GM18870 (cell line): ENCODE measurements around the gene AXIN2.
"Not testable (repeated sequence)": the region's sequence is repeated elsewhere in the genome, so short reads cannot be mapped to it uniquely, and the experiment has no call there.

Source experiments
- ATAC-seq: cut with Tn5 transposase; IDR thresholded peaks from one replicate; pipeline ENCODE4 v1.9.1; 2021; ENCODE audit warnings: moderate library complexity; ENCODE audit not compliant: unreplicated experiment

The AXIN2 gene

DNA sequence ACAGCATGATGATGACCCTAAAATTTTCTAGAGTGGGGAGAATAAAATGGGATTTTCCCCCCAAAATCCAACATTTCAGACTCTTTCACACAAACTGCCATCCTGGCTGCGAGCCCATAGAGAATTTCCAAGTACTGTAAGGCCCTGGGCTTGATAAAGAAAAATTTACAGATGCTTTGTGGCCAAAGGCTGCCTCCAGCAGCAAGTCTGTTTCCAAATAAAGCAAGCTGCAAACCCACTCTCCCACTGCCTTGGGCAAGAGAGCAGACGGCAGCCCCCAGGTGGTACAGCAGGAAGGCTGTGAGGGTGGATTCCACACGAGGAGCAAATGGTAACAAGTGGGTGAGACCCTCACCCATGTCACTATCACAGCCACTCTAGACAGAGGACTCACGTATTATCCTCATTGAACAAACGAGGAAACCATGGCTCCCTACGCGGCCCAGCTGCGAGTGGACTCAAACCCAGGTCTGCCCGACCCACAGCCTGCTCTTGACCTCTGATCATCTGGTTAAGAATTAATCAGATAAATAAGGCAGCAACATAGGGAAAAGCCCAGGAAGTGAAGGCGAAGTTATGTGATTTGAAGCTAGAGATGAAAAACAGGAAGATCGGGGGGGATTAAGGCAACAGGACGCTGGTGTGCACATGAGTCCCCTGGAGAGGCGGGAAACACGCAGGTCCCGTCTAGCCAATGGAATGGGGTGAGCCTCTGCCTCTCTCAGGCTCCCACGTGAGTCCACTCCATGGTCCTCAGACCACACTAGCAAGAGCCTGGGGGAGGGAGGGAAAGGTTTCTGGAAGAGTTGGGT, 37.4 kb downstream of the AXIN2 start:
- ATAC-seq: no peak

DNA sequence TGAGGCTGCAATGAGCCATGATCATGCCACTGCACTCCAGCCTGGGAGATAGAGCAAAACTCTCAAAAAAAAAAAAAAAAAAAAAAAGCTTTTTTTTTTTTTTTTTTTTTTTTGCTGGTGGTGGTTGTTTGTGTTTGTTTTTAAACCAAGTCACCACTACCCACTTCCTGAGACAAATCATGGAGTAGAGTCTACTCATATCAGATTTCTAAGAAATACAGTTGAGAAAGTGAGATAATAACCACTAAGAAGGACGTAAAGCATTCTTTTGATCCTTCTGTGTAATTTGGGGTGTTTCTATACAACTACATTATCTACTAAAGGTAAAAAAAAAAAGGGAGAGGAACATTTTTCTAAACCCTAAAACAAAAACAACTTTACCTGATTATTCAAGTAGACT, 38.0 kb downstream of the AXIN2 start:
- no peak for ATAC-seq

GRCh38 chr17:65522751-65523404, 38.6 kb downstream of the AXIN2 start:
- ATAC-seq: no peak

DNA sequence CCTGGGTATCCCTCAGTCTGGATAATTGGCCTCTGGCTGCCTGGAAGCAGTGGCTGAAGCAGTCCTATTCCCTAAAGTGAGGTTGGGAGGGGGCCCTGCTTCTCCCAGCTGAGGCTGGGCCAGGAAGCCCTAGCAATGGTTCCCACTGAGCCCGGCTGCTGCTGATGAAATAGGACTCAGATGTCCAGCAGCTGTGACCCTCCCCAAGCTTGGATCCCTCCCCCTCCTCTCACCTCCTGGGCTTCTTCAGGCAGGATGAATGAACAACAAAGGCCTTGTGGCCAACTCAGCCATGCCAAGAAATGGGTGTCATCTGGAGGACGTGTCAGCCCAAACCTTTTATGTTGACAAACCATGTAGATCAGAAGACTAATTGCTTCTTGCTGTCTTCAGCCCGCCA, 42.0 kb downstream of the AXIN2 start:
- ATAC-seq: no peak

- ATAC-seq: no peak
These were observed 43.2 kb downstream of the AXIN2 start for GRCh38 chr17:65518256-65518655.

GRCh38 chr17:65515959-65516948, 45.2 kb downstream of the AXIN2 start:
- no peak for ATAC-seq

GRCh38 chr17:65515512-65515911, 45.9 kb downstream of the AXIN2 start:
- no peak for ATAC-seq

DNA sequence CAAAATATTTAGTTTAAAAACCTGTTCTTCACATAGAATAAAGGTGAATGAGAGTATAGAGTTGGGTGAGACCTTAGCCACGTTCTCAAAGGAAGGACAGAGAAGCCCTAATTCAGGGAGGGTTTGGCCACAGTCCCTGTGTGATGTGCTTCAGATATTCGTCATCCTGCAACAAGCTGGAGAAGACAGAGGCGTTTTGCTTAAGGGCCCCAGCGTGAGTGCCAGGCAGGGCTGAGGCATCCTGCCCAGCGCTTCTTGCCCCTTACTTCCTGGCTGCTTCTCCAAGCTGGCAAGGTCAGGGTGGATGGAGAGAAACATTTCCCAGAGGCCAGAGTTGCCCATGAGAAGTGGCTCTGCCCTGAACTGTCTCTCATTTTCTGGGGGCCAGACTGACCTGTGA, 46.9 kb downstream of the AXIN2 start:
- no peak for ATAC-seq

DNA sequence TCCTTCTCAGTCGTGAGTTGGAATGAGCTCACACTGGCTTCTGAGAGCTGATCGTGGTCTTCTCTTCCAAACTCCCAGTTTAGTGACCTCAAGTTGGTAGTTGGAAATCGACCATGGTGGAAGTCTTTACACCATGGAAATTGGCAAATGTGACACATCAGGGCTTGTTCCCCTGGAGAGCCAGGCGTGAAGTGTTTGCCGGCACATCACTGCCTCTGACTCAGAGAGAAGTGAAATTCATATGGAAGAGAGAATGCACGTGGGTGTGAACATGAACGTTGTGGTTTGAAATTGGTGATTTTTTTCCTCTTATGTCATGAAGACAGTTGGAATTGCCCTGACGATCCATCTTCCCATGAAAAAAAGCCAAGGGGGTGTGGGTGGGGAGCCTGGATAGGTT, 47.4 kb downstream of the AXIN2 start:
- ATAC-seq: no peak

DNA sequence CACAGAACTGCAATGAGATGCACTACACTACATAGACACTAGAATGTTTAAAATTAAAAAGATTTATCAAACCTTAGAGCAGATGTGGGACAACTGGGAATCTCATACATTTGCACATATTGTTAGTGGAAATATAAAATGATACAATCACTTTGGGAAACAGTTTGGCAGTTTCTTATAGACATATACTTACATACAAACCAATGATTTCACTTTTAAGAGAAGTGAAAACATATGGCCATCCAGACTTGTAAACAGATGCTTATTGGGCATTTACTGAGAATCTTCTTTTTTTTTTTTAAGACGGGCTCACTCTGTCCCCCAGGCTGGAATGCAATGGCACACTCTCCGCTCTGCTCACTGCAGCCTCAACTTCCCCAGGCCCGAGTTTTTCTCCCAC, 50.1 kb downstream of the AXIN2 start:
- ATAC-seq: no peak

DNA sequence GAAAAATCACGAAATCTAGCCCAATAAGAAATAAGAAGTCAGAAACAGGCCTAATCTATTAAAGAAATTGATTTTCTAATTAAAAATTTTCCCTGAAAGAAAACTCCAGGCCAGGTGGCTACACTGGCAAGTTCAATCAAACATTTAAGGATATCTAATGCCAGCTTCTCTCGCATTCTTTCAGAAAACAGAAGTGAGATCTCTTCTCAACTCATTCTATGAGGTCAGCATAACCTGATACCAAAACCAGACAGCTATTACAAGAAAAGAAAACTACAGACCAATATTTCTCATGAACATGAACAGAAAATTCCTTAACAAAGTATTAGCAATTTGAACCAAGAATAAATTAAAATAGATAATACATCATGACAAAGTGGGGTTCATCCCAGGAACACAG, 52.4 kb downstream of the AXIN2 start:
- no peak for ATAC-seq

GRCh38 chr17:65504673-65505072, 56.8 kb downstream of the AXIN2 start:
- not testable (repeated sequence) for ATAC-seq

GRCh38 chr17:65504141-65504540, 57.3 kb downstream of the AXIN2 start:
- no peak for ATAC-seq

GRCh38 chr17:65503557-65503956, 57.9 kb downstream of the AXIN2 start:
- ATAC-seq: no peak

DNA sequence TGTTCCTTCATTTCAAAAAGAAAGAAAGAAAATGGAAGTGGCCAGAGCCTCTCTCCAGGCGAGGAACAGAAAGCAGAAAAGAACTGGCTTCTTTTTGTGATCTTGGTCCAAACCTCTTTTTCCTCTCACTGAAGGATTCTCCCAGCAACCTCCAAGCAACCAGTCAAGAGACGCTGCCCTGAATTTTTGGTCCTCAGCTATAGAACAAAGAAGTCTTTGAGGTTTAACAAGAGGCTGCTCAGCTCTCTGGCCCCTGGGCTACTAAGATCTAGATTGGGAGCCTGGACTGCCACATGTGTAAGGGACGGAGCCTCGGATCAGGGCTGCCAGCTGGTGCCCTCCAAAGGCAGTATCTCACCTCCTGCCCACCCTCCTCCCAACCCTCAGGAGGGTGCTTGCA, 62.6 kb downstream of the AXIN2 start:
- ATAC-seq: no peak

DNA sequence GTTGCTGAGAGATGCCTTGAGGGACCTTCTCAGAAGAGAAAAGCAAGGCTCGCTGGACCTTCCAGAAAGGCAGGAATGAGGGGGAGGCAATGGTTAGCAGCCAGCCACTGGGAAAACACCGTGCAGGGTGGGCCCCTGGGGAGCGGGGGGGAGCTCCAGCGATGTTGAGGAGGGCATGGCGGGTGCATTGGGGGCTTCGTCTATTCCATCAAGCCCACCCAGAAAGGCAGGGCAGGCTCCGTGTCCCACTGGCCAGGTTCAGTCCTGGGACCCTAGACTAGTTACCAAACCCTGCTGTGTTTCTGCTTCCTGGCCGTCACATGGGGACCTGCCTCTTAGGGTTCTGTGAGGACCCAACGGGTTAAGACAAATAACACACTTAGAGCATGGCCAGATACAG, 64.6 kb downstream of the AXIN2 start:
- ATAC-seq: no peak

- no peak for ATAC-seq
These were observed 66.1 kb downstream of the AXIN2 start for GRCh38 chr17:65495122-65496055.

GRCh38 chr17:65489413-65490155, 71.9 kb downstream of the AXIN2 start:
- ATAC-seq: no peak

- ATAC-seq: no peak
These were observed 72.8 kb downstream of the AXIN2 start for GRCh38 chr17:65488665-65489064.

GRCh38 chr17:65487990-65488389, 73.5 kb downstream of the AXIN2 start:
- no peak for ATAC-seq
